Natural killer cell (primary cell): ENCODE data around the gene IQSEC2. TPM values are rescaled to one million over a fixed set of nuclear protein-coding genes. Genes with fewer than 3 reads are reported as not detected.

Experiments
- ATAC-seq, 3 donors: fragments of 150-1000 bp in 2 of 3; fragments of 200-7000 bp in 1 of 3; cut with Tn5 transposase; 1 replicate in 1 of 3; 2 replicates in 2 of 3; pipeline ENCODE4 v1.10.0; 2021; ENCODE audit warnings: mild to moderate bottlenecking in 2 of 3, moderate library complexity in 2 of 3
- DNase-seq, 2 donors: peaks; one replicate each; pipeline versions ENCODE4 v3.0.0 to v3.0.0-alpha.2; 2013 to 2021; ENCODE audit warnings: mixed read lengths in 1 of 2
- H3K27ac ChIP-seq: one replicate; pipeline ENCODE4 v1.5.1; 2013; ENCODE audit warnings: mild to moderate bottlenecking, low read length
- H3K27me3 ChIP-seq: one replicate; pipeline ENCODE4 v1.6.1; 2013; ENCODE audit warnings: low read length; ENCODE audit not compliant: control insufficient read depth, insufficient read depth
- H3K36me3 ChIP-seq: one replicate; pipeline ENCODE4 v1.6.1; 2013; ENCODE audit warnings: low read length; ENCODE audit not compliant: control insufficient read depth, insufficient read depth
- H3K4me1 ChIP-seq: one replicate; pipeline ENCODE4 v1.6.1; 2013; ENCODE audit warnings: low read length; ENCODE audit not compliant: control insufficient read depth, insufficient read depth
- H3K4me3 ChIP-seq: one replicate; pipeline ENCODE4 v1.5.1; 2013; ENCODE audit warnings: low read length
- H3K9me3 ChIP-seq: one replicate; pipeline ENCODE4 v1.6.1; 2013; ENCODE audit warnings: low read length; ENCODE audit not compliant: control insufficient read depth, insufficient read depth
- H3K27ac Mint-ChIP-seq, 2 donors: one replicate each; pipeline ENCODE4 v1.8.0; 2022; ENCODE audit warnings: mild to moderate bottlenecking in 2 of 2, mixed read lengths in 2 of 2, moderate library complexity in 1 of 2
- H3K27me3 Mint-ChIP-seq, 2 donors: one replicate each; pipeline ENCODE4 v1.8.0; 2022; ENCODE audit warnings: low read depth in 2 of 2, mixed read lengths in 2 of 2
- H3K36me3 Mint-ChIP-seq: one replicate; pipeline ENCODE4 v1.8.0; 2022; ENCODE audit warnings: mixed read lengths
- H3K4me1 Mint-ChIP-seq, 2 donors: one replicate each; pipeline ENCODE4 v1.8.0; 2022; ENCODE audit warnings: mixed read lengths in 2 of 2
- H3K4me3 Mint-ChIP-seq: one replicate; pipeline ENCODE4 v1.8.0; 2022; ENCODE audit warnings: mild to moderate bottlenecking, moderate library complexity, mixed read lengths
- H3K9me3 Mint-ChIP-seq, 2 donors: one replicate each; pipeline ENCODE4 v1.8.0; 2022; ENCODE audit warnings: mixed read lengths in 2 of 2
- WGBS: methylation state at CpG from one replicate; pipeline ENCODE4 v1.1.7; 2013; ENCODE audit warnings: missing lambda C conversion rate; ENCODE audit not compliant: insufficient coverage; 5-methylcytosine and 5-hydroxymethylcytosine counted together
- intact Hi-C: fragments of 100-400 bp; cut with micrococcal nuclease; formaldehyde crosslinking; loops from one replicate; pipeline ENCODE4 v1.14.2; 2022
- total RNA-seq, 4 donors: library from RNA; stranded (reverse); fragments of 120-200 nt in 1 of 4; gene quantifications; one replicate each; pipeline versions ENCODE4 v1.2.3 to v1.2.4, GENCODE V29; 2013 to 2022
- TF ChIP-seq, protein P1 (sequence below): fragments of 200-600 bp; IDR thresholded peaks from one replicate; pipeline ENCODE4 v1.8.0; 2022; ENCODE audit warnings: antibody characterized with exemption

Gene IQSEC2
- total RNA-seq, 3 donors from 2014 or later (not counting 1 experiment from before 2014, with no cell fraction given) = 3.5 to 3.9 (median 3.7) TPM

DNA sequence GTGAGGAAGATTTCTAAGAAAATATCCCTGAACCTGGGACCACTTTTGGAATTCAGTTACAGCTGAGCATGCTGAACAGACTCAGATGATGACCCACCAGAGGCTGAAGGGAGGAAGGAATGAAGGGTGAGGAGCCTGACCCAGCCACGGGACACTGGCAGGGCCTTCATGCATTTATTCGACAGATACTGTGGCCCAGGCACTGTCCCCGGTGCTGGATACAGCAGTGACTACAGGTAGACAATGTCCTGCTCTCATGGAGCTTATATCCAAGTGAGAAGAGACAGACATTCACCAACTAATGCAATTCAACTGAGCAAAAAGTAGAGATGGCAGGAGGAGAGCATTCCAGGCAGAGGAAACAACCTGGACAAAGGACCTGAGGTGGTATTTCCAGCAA, 2.2 kb upstream of the IQSEC2 start:
- no peaks in the 10 kb centered on the region for H3K27me3 ChIP-seq
- no peak for ATAC-seq
- H3K4me1 Mint-ChIP-seq = peaks cover 41 to 45% of the 10 kb centered on the region in 2 donors
- TF ChIP-seq, protein P1, sequence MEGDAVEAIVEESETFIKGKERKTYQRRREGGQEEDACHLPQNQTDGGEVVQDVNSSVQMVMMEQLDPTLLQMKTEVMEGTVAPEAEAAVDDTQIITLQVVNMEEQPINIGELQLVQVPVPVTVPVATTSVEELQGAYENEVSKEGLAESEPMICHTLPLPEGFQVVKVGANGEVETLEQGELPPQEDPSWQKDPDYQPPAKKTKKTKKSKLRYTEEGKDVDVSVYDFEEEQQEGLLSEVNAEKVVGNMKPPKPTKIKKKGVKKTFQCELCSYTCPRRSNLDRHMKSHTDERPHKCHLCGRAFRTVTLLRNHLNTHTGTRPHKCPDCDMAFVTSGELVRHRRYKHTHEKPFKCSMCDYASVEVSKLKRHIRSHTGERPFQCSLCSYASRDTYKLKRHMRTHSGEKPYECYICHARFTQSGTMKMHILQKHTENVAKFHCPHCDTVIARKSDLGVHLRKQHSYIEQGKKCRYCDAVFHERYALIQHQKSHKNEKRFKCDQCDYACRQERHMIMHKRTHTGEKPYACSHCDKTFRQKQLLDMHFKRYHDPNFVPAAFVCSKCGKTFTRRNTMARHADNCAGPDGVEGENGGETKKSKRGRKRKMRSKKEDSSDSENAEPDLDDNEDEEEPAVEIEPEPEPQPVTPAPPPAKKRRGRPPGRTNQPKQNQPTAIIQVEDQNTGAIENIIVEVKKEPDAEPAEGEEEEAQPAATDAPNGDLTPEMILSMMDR = no peak
- no peaks in the 10 kb centered on the region for H3K9me3 ChIP-seq
- intact Hi-C loops = no loop called here
- H3K36me3 ChIP-seq = no peaks in the 10 kb centered on the region
- no peak overlapping the region for H3K4me3 Mint-ChIP-seq
- H3K4me3 ChIP-seq = no peak overlapping the region
- H3K27ac ChIP-seq = no peak overlapping the region
- H3K36me3 Mint-ChIP-seq = no peaks in the 10 kb centered on the region
- H3K27ac Mint-ChIP-seq = no peak overlapping the region
- H3K4me1 ChIP-seq = peaks cover 50% of the 10 kb centered on the region
- no peak for DNase-seq
- H3K27me3 Mint-ChIP-seq = peaks cover 3 to 8% of the 10 kb centered on the region in 2 donors
- no peaks in the 10 kb centered on the region for H3K9me3 Mint-ChIP-seq
- WGBS = 96% methylated on average over 3 of the region's 3 CpGs

DNA sequence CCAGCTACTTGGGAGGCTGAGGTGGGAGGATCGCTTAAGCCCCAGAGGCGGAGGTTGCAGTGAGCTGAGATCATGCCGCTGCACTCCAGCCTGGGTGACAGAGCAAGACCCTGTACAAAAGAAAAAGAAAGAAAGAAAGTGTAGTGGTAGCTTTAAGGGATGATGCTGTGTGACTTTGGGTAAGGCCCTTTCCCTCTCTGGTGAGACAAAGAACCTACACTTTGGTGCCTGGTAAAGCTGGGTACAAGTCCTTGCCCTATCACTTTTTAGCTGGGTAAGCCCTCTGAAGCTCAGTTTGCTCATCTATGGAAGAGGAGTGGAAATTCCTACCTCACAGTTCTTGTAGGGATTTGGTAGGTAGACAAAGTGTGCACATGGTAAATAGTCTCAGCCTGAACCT, 1.7 kb upstream of the IQSEC2 start:
- peaks cover 37 to 40% of the 10 kb centered on the region in 2 donors for H3K4me1 Mint-ChIP-seq
- intact Hi-C loops = no loop called here
- DNase-seq (no peak), ATAC-seq (no peak)
- WGBS = 88% methylated on average over 3 of the region's 3 CpGs
- no peaks in the 10 kb centered on the region for H3K36me3 ChIP-seq
- no peaks in the 10 kb centered on the region for H3K9me3 ChIP-seq
- no peaks in the 10 kb centered on the region for H3K36me3 Mint-ChIP-seq
- no peak overlapping the region for H3K4me3 ChIP-seq
- no peak overlapping the region for H3K27ac ChIP-seq
- TF ChIP-seq, protein P1 = no peak
- no peak overlapping the region for H3K27ac Mint-ChIP-seq
- H3K27me3 ChIP-seq = no peaks in the 10 kb centered on the region
- H3K9me3 Mint-ChIP-seq = no peaks in the 10 kb centered on the region
- H3K27me3 Mint-ChIP-seq = peaks cover 3 to 8% of the 10 kb centered on the region in 2 donors
- H3K4me3 Mint-ChIP-seq = no peak overlapping the region
- peaks cover 46% of the 10 kb centered on the region for H3K4me1 ChIP-seq

DNA sequence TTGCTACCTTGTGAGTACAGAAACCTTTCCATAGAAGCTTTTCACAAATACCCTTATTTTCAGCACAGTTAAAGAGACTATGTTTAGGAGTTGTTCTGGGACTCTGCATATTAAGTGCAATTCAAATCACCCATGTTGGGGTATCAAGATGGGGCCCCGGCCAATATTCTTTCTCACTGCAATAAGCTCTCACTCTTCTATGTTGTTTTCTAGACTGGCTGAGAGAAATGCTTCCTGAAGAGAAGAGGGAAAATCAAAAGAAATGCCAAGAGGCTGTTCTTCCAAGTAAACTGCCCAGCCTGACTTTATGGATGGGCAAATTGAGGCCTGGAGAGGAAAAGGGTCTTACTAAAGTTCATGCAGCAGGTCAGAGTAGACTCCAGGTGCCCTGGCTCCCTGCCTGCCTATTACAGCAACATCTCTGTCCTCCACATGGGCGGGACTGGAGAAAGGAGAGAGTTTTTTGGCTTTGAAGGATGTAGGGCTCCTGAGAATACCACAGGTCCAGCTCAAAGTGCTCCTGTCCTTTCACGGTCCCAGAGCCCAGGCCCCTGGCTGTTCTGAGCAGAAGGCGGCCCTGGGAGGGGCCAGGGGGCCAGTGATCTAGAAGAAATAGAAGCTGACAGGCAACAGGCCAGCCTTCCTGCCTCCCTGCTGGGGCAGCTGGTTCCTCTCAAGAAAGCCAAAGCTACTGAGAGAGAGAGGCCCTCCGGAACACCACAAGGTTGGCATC, 745 bp upstream of the IQSEC2 start:
- H3K27ac ChIP-seq = no peak overlapping the region

More for the DNA sequence above, 745 bp upstream of the IQSEC2 start:
- TF ChIP-seq, protein P1 = no peak
- intact Hi-C loops = no loop called here
- 76% methylated on average over 4 of the region's 5 CpGs for WGBS
- Mint-ChIP-seq H3K4me3 (no peak overlapping the region), H3K27me3 (peaks cover 3 to 8% of the 10 kb centered on the region in 2 donors), H3K9me3 (no peaks in the 10 kb centered on the region), H3K36me3 (no peaks in the 10 kb centered on the region), H3K27ac (no peak overlapping the region), H3K4me1 (peaks cover 27 to 30% of the 10 kb centered on the region in 2 donors)
- Histone ChIP-seq H3K27me3 (no peaks in the 10 kb centered on the region), H3K4me3 (no peak overlapping the region), H3K9me3 (no peaks in the 10 kb centered on the region), H3K36me3 (no peaks in the 10 kb centered on the region), H3K4me1 (peaks cover 36% of the 10 kb centered on the region)
- DNase-seq (no peak), ATAC-seq (no peak)
